DOHH2 (cell line): ENCODE measurements around the gene TRIM58.

Experiments used
- EZH2phosphoT487 ChIP-seq: fragments of 200-600 bp; sonication (generic); IDR thresholded peaks from 2 replicates; pipeline ENCODE4 v1.6.1; 2017; ENCODE audit warnings: borderline replicate concordance, mild to moderate bottlenecking, antibody characterized with exemption, low read length, moderate library complexity, mixed read lengths
- TF ChIP-seq, protein P1 (sequence below): fragments of 200-600 bp; sonication (generic); IDR thresholded peaks from one replicate; pipeline ENCODE4 v1.5.1; 2014; ENCODE audit warnings: antibody characterized with exemption, mild to moderate bottlenecking, low read depth, low read length; ENCODE audit not compliant: poor library complexity, severe bottlenecking

DNA sequence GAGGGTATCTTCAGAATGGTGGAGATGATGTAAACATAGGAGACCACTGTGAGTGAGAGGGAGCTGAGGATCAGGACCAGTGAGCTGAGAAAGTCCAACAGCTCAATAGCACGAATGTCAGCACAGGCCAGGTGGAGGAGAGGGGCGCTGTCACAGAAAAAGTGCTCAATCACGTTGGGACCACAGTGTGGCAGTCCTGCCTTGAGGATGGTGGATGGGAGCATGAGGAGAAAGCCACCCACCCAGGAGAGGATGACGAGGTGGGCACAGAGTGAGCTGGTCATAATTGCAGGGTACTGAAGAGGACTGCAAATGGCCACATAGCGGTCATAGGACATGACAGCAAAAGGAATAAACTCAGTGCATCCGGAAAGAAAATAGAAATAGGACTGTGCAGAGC is 23.4 kb upstream of the TRIM58 start:
- TF ChIP-seq, protein P1, sequence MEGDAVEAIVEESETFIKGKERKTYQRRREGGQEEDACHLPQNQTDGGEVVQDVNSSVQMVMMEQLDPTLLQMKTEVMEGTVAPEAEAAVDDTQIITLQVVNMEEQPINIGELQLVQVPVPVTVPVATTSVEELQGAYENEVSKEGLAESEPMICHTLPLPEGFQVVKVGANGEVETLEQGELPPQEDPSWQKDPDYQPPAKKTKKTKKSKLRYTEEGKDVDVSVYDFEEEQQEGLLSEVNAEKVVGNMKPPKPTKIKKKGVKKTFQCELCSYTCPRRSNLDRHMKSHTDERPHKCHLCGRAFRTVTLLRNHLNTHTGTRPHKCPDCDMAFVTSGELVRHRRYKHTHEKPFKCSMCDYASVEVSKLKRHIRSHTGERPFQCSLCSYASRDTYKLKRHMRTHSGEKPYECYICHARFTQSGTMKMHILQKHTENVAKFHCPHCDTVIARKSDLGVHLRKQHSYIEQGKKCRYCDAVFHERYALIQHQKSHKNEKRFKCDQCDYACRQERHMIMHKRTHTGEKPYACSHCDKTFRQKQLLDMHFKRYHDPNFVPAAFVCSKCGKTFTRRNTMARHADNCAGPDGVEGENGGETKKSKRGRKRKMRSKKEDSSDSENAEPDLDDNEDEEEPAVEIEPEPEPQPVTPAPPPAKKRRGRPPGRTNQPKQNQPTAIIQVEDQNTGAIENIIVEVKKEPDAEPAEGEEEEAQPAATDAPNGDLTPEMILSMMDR: no peak
- no peak for TF ChIP-seq EZH2phosphoT487
